NT2/D1 (cell line): ENCODE results near the gene HERC4.

Experiments used
- SUZ12 ChIP-seq: IDR thresholded peaks from 2 replicates; pipeline ENCODE4 v1.6.1; 2011; ENCODE audit not compliant: insufficient read length, insufficient read depth; ENCODE audit errors: extremely low read depth
- YY1 ChIP-seq: IDR thresholded peaks from 2 replicates; pipeline ENCODE4 v1.6.1; 2011; ENCODE audit not compliant: insufficient read length, insufficient read depth
- ZNF274 ChIP-seq: IDR thresholded peaks from 2 replicates; pipeline ENCODE4 v1.6.1; 2011; ENCODE audit warnings: mild to moderate bottlenecking, low read depth, low read length

DNA sequence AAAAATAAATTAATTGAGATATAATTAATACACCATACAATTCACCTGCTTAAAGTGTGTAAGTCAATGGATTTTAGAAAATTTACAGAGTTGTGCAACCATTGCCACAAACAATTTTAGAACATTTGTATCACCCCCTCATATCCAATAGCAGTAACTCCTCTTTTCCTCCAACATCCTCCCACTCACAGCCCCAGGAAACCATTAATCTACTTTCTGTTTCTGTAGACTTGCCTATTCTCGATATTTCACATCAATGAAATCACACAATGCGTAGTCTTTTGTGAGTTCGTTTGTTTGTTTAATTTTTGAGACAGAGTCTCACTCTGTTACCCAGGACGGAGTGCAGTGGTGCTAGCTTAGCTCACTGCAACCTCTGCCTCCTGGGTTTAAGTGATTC lies 13.7 kb upstream of the HERC4 start:
- TF ChIP-seq YY1 (no peak), ZNF274 (no peak), SUZ12 (no peak)
